Neutrophil (primary cell): Measurements from ENCODE around the gene BFSP1.

Experiments
- H3K27ac ChIP-seq: fragments of 200-600 bp; sonication (generic); 2 replicates; pipeline ENCODE4 v1.5.1; 2016; ENCODE audit warnings: mild to moderate bottlenecking, moderate library complexity
- H3K27me3 ChIP-seq: fragments of 200-600 bp; sonication (generic); 2 replicates; pipeline ENCODE4 v1.6.0; 2016; ENCODE audit warnings: mild to moderate bottlenecking
- H3K36me3 ChIP-seq: fragments of 200-600 bp; sonication (generic); 2 replicates; pipeline ENCODE4 v1.5.1; 2017
- H3K4me1 ChIP-seq, 2 experiments: fragments of 200-600 bp in 1 of 2; sonication (generic) in 1 of 2; 1 replicate in 1 of 2; 2 replicates in 1 of 2; pipeline versions ENCODE4 v1.5.1 to v1.6.1; 2013 to 2016; ENCODE audit warnings: low read depth in 1 of 2, low read length in 1 of 2, mild to moderate bottlenecking in 1 of 2, moderate library complexity in 1 of 2; ENCODE audit not compliant: control insufficient read depth in 1 of 2, insufficient read depth in 1 of 2
- H3K4me3 ChIP-seq, 2 experiments: fragments of 200-600 bp in 1 of 2; sonication (generic) in 1 of 2; 1 replicate in 1 of 2; 2 replicates in 1 of 2; pipeline ENCODE4 v1.5.1; 2013 to 2016; ENCODE audit warnings: low read depth in 1 of 2, low read length in 1 of 2, mild to moderate bottlenecking in 1 of 2, moderate library complexity in 1 of 2
- H3K9me3 ChIP-seq: fragments of 200-600 bp; sonication (generic); 2 replicates; pipeline ENCODE4 v1.5.1; 2016
- CTCF ChIP-seq: fragments of 200-600 bp; sonication (generic); IDR thresholded peaks from 2 replicates; pipeline ENCODE4 v1.5.1; 2016; ENCODE audit warnings: antibody characterized with exemption

The BFSP1 gene

GRCh38 chr20:17453592-17453991, 77.6 kb downstream of the BFSP1 start:
- Histone ChIP-seq H3K9me3 (no peaks in the 10 kb centered on the region), H3K27me3 (peaks cover 13% of the 10 kb centered on the region), H3K4me1 (no peaks in the 10 kb centered on the region), H3K36me3 (no peaks in the 10 kb centered on the region), H3K4me3 (no peak overlapping the region), H3K27ac (no peak overlapping the region)
- no peak for TF ChIP-seq CTCF

- no peak for TF ChIP-seq CTCF
Observed at GRCh38 chr20:17452441-17452840, 78.7 kb downstream of the BFSP1 start.

GRCh38 chr20:17449031-17449430, 82.1 kb downstream of the BFSP1 start:
- Histone ChIP-seq H3K27me3 (peaks cover 9% of the 10 kb centered on the region), H3K4me1 (no peaks in the 10 kb centered on the region), H3K9me3 (no peaks in the 10 kb centered on the region), H3K36me3 (no peaks in the 10 kb centered on the region), H3K4me3 (no peak overlapping the region), H3K27ac (no peak overlapping the region)
- no peak for TF ChIP-seq CTCF

More at GRCh38 chr20:17452441-17452840, 78.7 kb downstream of the BFSP1 start:
- Histone ChIP-seq H3K4me3 (no peak overlapping the region), H3K4me1 (no peaks in the 10 kb centered on the region), H3K36me3 (no peaks in the 10 kb centered on the region), H3K27me3 (peaks cover 13% of the 10 kb centered on the region), H3K9me3 (no peaks in the 10 kb centered on the region), H3K27ac (no peak overlapping the region)

GRCh38 chr20:17448071-17448470, 83.1 kb downstream of the BFSP1 start:
- Histone ChIP-seq H3K27me3 (peaks cover 19% of the 10 kb centered on the region), H3K4me1 (no peaks in the 10 kb centered on the region), H3K4me3 (no peak overlapping the region), H3K27ac (no peak overlapping the region), H3K9me3 (no peaks in the 10 kb centered on the region), H3K36me3 (no peaks in the 10 kb centered on the region)
- TF ChIP-seq CTCF, result no peak

- H3K9me3 ChIP-seq, result no peaks in the 10 kb centered on the region
- TF ChIP-seq CTCF, result no peak
- no peak overlapping the region for H3K4me3 ChIP-seq
- H3K27me3 ChIP-seq, result peaks cover 21% of the 10 kb centered on the region
- H3K4me1 ChIP-seq, result no peaks in the 10 kb centered on the region
- H3K27ac ChIP-seq, result no peak overlapping the region
- H3K36me3 ChIP-seq, result no peaks in the 10 kb centered on the region
Observed at GRCh38 chr20:17446171-17446570, 85.0 kb downstream of the BFSP1 start.

- Histone ChIP-seq H3K27me3 (peaks cover 16% of the 10 kb centered on the region), H3K27ac (no peak overlapping the region), H3K4me1 (no peaks in the 10 kb centered on the region), H3K9me3 (no peaks in the 10 kb centered on the region), H3K4me3 (no peak overlapping the region), H3K36me3 (no peaks in the 10 kb centered on the region)
- no peak for TF ChIP-seq CTCF
Observed at GRCh38 chr20:17445543-17445942, 85.6 kb downstream of the BFSP1 start.
